HEK293T (cell line): ENCODE results near the gene MB.

Experiments
- ARNT ChIP-seq: fragments of 450-650 bp; IDR thresholded peaks from 2 replicates; pipeline ENCODE4 v1.6.1; 2017; ENCODE audit warnings: mild to moderate bottlenecking
- BHLHE40 ChIP-seq: fragments of 450-650 bp; IDR thresholded peaks from 2 replicates; pipeline ENCODE4 v1.6.1; 2016; ENCODE audit warnings: mild to moderate bottlenecking, moderate library complexity, borderline replicate concordance
- CTBP1 ChIP-seq: fragments of 450-650 bp; IDR thresholded peaks from 2 replicates; pipeline ENCODE4 v1.6.1; 2016; ENCODE audit warnings: borderline replicate concordance
- ELF4 ChIP-seq: fragments of 450-650 bp; IDR thresholded peaks from 2 replicates; pipeline ENCODE4 v1.6.1; 2017; ENCODE audit warnings: antibody characterized with exemption
- FOXA1 ChIP-seq: fragments of 450-650 bp; IDR thresholded peaks from 2 replicates; pipeline ENCODE4 v1.6.1; 2016; ENCODE audit warnings: mild to moderate bottlenecking
- FOXK2 ChIP-seq: fragments of 450-650 bp; IDR thresholded peaks from 2 replicates; pipeline ENCODE4 v1.6.1; 2016; ENCODE audit warnings: mild to moderate bottlenecking
- FOXM1 ChIP-seq: fragments of 450-650 bp; IDR thresholded peaks from 2 replicates; pipeline ENCODE4 v1.6.1; 2017; ENCODE audit warnings: mild to moderate bottlenecking, borderline replicate concordance
- HDGF ChIP-seq: fragments of 450-650 bp; IDR thresholded peaks from 2 replicates; pipeline ENCODE4 v1.6.1; 2017; ENCODE audit warnings: antibody characterized with exemption, borderline replicate concordance
- PKNOX1 ChIP-seq: fragments of 450-650 bp; IDR thresholded peaks from 2 replicates; pipeline ENCODE4 v1.6.1; 2016
- SP1 ChIP-seq: fragments of 450-650 bp; IDR thresholded peaks from 2 replicates; pipeline ENCODE4 v1.6.1; 2017
- SUZ12 ChIP-seq: fragments of 450-650 bp; IDR thresholded peaks from 2 replicates; pipeline ENCODE4 v1.6.1; 2016; ENCODE audit warnings: mild to moderate bottlenecking
- TARDBP ChIP-seq: fragments of 450-650 bp; IDR thresholded peaks from 2 replicates; pipeline ENCODE4 v1.6.1; 2016
- ZNF384 ChIP-seq: fragments of 450-650 bp; IDR thresholded peaks from 2 replicates; pipeline ENCODE4 v1.6.1; 2016

- TF ChIP-seq FOXA1 (no peak), HDGF (no peak), FOXK2 (no peak), SP1 (no peak), ELF4 (no peak), BHLHE40 (no peak), TARDBP (no peak), FOXM1 (no peak), ARNT (no peak), SUZ12 (no peak), CTBP1 (no peak), ZNF384 (no peak), PKNOX1 (no peak)
These were observed 39.2 kb upstream of the MB start for GRCh38 chr22:35656284-35656752.
